ENCODE data around the gene OOSP4B. TPM values are rescaled to one million over a fixed set of nuclear protein-coding genes. Genes with fewer than 3 reads are reported as not detected.
"Not testable (repeated sequence)": the region's sequence is repeated elsewhere in the genome, so short reads cannot be mapped to it uniquely, and the experiment has no call there.

OOSP4B gene
- total RNA-seq = not detected in 2 replicates

DNA sequence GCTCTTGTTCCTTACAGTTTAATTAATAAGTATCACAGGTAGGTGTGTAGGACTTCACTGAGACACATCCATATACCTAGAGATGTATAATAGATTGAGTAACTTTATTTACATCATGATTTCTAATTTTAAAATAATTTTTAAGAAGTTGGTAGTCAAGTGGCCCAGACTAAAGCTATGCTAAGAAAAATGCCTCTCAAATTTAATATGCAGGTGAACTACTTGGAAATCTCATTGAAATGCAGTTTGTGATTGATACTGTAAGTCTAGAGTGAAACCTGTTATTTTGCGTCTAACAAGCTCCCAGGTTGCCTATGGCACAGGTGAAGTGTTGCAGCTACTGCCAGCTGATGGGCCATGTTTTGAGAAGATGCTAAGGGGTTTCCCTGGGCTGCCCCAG is at the start of gene OOSP4B:
Gene OOSP4B, plus strand, starts transcription at position 301 of the 400 bp plus-strand sequence.
- DNase-seq (ENCODE audit: extremely low read depth, low read depth, low spot score) = no peak

DNA sequence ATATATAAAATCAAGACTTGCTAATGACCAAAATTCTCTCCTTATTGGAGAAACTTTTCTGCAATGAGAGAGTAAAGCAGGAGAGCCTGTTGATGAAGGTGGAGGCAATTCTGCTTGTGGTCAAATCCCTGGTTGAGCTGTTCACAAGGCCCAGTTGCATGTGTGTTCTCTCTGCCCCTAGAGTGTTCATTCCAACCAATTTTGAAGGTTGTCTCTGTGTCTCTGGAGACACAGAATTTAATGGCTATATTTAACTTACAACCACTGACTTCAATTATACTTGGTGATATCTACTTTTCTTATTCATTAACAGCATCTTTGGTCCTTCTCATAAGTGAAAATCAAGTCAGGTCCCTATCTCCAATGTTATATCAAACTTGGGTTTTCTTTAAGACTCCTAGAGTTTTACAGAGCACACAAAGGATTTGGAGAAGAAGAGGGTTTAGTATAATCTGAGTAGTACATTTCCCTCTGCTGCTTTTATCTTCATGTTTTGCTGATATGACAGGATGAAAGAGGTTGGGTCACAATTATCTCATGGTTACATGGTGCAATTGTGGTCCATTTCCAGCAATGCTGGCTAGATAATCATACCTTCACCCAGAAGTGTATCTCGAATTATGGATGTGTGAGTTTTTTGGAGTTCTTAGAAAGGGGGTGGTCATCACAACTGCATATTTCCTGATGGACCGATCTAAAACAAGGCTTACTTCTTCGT is 49.1 kb upstream of the OOSP4B start:
- DNase-seq (ENCODE audit: extremely low read depth, low read depth, low spot score) = no peak

DNA sequence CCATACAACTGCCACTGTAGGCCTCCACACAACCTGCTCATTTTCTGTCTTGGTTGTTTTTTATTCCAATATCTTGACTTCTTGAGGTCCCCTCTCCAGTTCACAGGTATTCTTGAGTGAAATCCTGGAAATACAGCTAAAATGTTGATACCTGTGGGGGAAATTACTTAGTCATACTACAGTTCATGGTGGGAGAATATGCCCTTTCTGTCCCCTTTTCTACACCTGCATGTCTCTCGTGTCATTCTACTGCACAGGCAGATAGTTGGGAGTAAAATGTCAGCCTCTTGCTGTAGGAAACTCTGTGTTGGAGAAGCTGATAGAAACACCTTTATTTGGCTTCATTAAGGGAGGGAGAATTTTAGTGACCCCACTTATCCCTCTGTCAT is 48.6 kb upstream of the OOSP4B start:
- no peak for DNase-seq (ENCODE audit: extremely low read depth, low read depth, low spot score)

DNA sequence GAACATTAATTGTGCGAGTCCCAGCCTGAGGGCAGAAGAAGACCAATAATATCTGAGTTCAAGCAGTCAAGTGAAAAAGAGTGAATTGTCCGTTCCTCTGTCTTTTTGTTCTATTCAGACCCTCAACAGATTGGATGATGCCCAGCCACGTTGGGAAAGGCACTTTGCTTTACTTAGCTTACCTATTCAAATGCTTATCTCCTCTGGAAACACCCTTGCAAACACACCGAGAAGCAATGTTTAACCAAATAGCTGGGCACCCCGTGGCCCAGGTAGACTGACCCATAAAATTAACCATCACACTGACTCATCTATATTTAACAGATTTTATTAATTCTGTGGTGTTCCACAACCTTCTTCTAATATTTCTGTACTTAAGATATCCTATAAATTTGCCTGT is 43.9 kb upstream of the OOSP4B start:
- DNase-seq (ENCODE audit: extremely low read depth, low read depth, low spot score) = no peak

DNA sequence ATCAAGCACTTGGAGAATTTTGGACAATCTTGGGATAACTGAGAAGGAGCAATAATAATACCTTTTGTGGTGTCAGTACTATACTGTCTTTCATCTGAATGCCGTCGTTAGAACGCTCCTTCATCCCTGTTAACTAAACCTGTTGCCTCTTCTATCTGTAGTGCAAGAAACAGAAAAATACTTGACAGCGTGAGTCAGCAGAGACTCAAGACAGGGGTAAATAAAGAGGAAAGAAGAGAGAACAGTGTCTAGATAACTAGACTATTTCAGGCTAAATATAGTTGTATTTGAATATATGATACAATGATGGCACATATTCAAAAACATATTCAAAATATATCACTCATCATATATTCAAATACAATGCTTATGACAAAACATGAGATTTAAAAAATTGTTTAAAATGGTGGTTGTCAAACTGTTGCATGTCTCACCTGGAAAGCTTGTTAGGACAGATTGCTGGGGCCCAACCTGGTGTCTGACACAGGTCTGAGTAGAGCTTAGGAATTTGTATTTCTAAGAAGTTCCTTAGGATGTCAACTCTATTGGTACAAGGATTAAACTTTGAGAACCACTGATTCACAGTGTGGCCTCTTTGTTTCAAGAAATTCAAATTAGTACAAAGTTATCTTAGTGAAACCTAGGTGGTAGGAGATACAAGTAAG is 35.7 kb upstream of the OOSP4B start:
- no peak for DNase-seq (ENCODE audit: extremely low read depth, low read depth, low spot score)

DNA sequence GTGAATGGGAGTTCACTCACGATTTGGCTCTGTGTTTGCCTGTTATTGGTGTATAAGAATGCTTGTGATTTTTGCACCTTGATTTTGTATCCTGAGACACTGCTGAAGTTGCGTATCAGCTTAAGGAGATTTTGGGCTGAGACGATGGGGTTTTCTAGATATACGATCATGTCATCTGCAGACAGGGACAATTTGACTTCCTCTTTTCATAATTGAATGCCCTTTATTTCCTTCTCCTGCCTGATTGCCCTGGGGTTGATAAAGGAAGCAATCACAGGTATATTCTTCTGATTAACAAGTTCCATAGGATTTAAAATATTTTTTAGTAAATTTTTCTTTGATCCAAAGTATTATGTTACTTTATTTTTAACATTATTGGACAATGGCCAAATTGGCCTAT is 34.9 kb upstream of the OOSP4B start:
- not testable (repeated sequence) for DNase-seq (ENCODE audit: extremely low read depth, low read depth, low spot score)

DNA sequence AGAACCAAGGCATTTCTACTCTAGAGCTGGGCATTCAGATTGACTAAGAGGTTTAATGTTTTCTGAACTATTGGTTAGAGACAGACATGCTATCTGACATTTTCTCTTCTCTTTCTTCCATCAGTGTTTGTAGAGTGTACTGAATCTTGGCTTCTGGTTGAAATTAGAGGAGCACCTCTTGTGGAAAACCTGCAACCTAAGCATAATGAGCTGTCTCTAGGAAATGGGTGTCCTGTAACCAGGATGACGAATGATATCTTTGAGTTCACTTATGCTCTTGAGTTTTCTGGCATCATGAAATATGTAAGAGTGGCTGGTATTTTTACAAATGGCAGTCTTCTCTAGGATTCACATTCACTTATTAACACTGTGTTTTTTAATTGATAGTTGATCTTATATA is 33.8 kb upstream of the OOSP4B start:
- DNase-seq (ENCODE audit: extremely low read depth, low read depth, low spot score) = no peak

DNA sequence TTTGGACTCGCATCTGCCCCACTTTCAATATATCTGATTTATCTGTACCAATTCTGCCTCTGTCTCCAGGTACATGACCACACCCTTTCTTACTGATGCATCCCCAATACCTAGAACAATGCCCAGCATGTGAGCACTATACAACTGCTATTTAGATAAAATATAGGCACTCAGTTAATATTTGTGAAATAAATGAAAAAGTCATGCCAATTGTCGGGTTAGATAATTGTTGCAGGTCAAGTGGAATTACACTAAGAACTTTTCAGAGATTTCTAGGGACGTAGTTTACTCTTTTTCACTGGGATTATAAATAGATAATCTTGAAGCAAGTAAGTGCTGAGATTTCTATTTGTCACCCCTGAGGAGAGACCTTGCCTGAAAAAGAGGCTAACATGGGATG is 32.6 kb upstream of the OOSP4B start:
- no peak for DNase-seq (ENCODE audit: extremely low read depth, low read depth, low spot score)

DNA sequence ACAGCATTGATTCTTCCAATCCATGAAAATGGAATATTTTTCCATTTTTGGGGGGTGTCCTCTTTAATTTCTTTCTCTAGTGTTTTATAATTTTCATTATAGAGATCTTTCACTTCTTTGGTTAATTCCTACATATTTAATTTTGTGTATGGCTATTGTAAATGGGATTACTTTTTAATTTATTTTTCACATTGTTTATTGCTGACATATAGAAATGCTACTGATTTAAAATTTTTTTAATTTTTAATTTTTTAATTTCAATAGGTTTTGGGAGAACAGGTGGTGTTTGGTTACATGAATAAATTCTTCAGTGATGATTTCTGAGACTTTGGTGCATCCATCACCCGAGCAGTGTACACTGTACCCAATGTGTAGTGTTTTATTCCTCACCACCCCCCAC is 26.6 kb upstream of the OOSP4B start:
- no peak for DNase-seq (ENCODE audit: extremely low read depth, low read depth, low spot score)

DNA sequence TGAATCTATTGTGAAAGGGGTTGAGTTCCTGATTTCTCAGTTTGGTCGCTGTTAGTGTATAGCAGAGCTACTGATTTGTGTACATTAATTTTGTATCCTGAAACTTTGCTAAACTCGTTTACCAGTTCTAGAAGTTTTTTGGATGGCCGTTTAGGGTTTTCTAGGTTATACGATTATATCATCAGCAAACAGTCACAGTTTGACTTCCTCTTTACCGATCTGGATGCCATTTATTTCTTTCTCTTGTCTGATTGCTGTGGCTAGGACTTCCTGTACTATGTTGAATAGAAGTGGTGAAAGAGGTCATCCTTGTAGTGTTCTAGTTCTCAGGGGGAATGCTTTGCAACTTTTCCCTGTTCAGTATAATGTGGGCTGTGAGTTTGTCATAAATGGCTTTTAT is 24.6 kb upstream of the OOSP4B start:
- no peak for DNase-seq (ENCODE audit: extremely low read depth, low read depth, low spot score)

DNA sequence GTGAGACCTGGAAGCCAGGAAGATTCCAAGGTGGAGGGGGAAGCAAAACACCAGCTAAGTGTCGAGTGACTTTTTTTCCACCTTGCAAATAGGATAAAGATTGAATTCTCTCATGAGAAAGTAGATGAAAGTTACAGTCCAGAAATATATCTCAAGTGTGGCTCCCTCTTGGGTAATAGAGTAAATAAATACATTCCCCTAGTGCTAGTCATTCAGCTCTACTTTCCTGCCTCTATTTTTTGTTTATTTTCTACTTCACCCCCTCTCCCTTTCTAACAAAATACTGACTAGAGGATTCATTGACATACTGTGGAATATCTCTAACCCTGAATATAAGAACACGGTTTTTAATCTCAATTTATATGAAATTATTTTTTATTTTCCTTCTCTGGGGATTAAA is 19.2 kb upstream of the OOSP4B start:
- DNase-seq (ENCODE audit: extremely low read depth, low read depth, low spot score) = no peak

DNA sequence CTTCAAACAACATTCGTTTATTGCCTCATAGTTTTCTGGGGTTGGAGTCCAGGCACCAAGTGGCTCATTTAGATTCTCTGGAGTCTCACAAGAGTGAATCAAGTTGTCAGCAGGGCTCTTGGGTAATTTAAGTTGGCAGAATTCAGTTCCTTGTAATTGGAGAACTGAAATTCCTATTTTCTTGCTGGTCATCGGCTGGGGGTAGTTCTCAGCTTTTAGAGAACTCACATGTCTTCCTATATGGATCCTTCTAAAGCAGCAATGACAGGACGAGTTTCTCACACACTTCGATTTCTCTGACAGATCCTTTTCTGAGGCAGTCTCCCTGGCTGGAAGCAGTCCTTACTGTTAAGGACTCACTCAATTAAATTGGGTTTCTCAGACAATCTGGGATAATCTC is 17.3 kb upstream of the OOSP4B start:
- no peak for DNase-seq (ENCODE audit: extremely low read depth, low read depth, low spot score)

DNA sequence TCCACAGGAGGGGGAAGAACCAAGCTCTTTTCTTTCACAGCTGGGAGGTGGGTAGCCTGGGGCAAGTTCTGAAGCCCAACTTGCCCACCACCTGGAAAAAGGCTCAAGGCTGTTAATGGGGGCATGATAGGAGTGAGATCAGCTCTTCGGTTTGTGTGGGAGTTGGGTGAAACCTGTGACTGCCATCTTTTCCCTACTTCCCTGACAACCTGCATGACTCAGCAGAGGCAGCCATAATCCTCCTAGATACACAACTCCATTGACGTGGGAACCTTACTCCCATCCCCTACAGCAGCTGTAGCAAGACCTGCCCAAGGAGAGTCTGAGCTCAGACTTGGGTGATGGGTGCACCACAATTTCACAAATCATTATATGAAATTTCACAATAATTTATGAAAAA is 13.3 kb upstream of the OOSP4B start:
- DNase-seq (ENCODE audit: extremely low read depth, low read depth, low spot score) = no peak

DNA sequence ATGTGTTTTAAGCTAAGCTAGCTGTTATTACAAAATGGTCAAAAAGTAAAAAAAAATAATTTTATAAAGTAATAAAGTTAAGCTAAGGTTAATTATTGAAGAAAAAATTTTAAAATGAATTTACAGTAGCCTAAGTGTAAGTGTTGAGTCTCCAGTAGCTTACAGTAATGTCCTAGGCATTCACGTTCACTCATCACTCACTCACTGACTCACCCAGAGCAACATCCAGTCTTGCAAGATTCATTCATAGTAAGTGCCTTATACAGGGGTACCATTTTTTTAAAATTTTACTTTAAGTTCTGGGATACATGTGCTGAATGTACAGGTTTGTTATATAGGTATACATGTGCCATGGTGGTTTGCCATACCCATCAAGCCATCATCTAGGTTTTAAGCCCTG is 11.6 kb upstream of the OOSP4B start:
- no peak for DNase-seq (ENCODE audit: extremely low read depth, low read depth, low spot score)

DNA sequence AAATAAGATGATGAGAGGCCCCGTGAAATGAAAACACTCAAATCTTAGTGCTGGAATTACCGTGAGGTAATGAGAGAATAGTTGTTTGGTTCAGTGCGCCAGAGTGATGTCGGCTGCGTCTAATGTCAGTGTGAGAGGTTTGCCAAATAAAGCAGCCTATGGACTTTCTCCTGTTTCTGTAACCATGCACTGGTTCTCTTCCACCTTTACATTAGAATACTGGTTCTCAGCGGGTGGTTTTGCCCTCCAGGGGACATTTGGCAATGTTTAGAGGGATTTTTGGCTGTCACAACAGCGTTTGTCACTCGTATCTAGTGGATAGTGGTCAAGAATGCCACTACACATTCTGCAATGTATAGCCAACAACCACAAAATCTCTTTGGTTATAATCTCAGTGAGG is 1.1 kb downstream of the OOSP4B start:
- DNase-seq (ENCODE audit: extremely low read depth, low read depth, low spot score) = no peak

DNA sequence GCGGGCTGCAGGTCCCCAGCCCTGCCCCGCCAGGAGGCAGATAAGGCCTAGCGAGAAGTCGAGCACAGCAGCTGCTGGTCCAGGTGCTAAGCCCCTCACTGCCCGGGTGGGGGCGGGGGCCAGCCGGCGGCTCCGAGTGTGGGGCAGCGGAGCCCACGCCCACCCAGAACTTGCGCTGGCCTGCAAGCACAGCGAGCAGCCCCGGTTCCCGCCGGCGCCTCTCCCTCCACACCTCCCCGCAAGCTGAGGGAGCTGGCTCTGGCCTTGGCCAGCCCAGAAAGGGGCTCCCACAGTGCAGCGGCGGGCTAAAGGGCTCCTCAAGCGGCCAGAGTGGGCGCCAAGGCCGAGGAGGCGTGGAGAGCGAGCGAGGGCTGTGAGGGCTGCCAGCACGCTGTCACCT is 3.4 kb downstream of the OOSP4B start:
- not testable (repeated sequence) for DNase-seq (ENCODE audit: extremely low read depth, low read depth, low spot score)

DNA sequence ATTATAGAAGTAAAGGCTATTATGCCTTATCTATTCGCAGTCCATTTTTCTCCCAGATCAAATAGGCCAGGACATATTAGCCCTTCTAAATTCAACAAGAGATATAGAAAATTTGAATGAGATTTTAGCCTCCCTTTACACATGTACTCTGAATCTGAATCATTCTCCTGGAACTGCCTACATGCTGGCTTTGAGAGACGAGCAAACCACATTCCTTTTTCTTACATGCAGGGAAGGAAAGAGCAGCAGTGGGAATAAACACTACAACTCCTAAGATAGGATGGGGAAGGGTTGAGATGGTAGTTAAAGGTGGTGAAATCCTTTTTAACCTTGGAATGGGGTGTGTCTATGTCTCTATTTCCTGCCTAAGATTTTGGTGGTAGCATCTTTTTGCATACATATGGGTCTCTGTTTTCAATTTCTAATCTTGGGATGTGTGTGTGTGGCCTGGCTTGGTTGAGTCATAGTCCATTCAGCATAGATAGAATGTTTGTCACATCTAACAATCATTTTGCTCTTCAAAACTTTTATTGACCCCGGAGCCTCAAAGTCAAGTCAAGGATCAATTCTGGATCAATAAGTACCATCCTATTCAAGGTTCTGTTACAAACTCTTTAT is 12.1 kb downstream of the OOSP4B start:
- DNase-seq (ENCODE audit: extremely low read depth, low read depth, low spot score) = no peak

DNA sequence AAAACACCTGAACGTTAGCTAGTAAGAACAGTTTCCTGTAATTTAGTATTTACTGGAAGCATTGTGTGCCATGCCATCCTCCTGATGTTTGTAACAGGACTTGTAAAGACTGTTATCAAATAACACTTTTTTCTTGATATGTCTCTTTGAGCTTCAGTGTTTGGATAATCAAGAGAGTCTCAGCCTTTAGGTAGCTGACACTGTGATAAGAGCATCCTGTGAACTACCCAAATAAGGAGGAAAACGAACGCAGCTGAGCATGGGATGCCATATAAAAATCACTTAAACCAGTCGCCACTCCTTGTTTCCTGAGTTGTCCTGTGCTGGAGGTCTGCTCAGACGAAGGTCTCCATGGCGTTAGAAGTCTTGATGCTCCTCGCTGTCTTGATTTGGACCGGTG is 23.1 kb downstream of the OOSP4B start, which contains the start of gene OOSP2:
Gene OOSP2, plus strand, starts transcription at position 301 of the 400 bp plus-strand sequence. Its CDS starts 51 bp downstream, at position 352.
- no peak for DNase-seq (ENCODE audit: extremely low read depth, low read depth, low spot score)

DNA sequence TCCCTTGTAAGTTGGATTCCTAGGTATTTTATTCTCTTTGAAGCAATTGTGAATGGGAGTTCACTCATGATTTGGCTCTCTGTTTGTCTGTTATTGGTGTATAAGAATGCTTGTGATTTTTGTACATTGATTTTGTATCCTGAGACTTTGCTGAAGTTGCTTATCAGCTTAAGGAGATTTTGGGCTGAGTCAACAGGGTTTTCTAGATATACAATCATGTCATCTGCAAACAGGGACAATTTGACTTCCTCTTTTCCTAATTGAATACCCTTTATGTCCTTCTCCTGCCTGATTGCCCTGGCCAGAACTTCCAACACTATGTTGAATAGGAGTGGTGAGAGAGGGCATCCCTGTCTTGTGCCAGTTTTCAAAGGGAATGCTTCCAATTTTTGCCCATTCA is 33.4 kb downstream of the OOSP4B start:
- DNase-seq (ENCODE audit: extremely low read depth, low read depth, low spot score) = not testable (repeated sequence)

DNA sequence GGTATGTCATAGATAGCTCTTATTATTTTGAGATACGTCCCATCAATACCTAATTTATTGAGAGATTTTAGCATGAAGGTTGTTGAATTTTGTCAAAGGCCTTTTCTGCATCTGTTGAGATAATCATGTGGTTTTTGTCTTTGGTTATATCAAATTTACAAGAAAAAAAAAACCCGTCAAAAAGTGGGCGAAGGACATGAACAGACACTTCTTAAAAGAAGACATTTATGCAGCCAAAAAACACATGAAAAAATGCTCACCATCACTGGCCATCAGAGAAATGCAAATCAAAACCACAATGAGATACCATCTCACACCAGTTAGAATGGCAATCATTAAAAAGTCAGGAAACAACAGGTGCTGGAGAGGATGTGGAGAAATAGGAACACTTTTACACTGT is 33.9 kb downstream of the OOSP4B start:
- DNase-seq (ENCODE audit: extremely low read depth, low read depth, low spot score) = not testable (repeated sequence)

DNA sequence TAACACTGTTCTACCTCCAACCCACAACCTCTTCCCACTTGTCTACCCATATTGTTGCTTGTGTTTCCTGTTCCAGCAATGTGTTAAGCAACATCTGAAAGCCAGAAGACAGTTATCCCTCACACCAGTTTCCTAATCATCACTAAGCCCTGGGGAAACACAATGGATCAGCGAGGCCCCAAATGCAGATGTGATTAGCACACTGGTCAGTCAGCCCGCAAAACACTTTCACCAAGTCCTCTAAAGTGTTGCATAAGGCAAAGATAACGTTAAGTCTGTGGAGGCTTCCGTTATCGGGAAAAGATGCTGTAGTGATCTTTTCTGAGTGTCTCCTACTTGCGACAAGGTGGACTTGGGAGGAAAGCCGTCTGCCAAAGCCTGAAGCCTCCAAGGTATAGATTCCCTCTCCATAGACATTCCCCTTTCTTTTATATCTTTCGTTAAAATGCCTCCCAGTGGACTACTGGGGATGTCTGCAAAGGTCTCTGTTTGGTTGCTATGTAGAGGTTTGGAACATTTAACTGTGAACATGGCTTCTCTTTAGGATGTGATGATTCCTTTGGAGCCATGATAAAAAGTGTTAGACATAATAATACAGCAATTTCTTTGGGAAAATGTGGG is 39.5 kb downstream of the OOSP4B start, which contains the start of gene MS4A3:
Gene MS4A3, plus strand, starts transcription at position 317 of the 621 bp plus-strand sequence. CDS start 4,496 bp downstream, outside the sequence.
- DNase-seq (ENCODE audit: extremely low read depth, low read depth, low spot score) = no peak

Measured in glomerular endothelial cell (primary cell).